ENCODE measurements around the gene CSTF1.

DNA sequence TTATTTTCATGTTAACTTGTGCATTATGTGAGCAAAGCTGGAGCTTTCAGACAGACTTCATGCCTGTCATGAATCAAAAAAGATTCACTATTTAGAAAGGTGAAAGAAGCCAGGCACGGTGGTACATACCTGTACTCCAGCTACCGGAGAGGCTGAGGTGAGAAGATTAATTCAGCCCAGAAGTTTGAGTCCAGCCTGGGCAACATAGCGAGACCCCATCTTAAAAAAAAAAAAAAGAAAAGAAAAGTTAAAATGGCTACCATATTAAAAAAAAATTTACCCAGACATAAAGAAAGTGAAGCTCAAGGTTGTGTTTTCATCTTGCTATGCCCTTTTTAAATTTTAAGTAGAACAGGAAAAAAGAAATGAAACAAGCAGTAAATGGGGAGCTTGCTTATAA lies 20.5 kb downstream of the CSTF1 start:
- TF ChIP-seq PKNOX1 (IDR thresholded peaks at IDR 0.05) (no peak), FOXM1 (IDR thresholded peaks at IDR 0.05; ENCODE audit: borderline replicate concordance) (no peak), L3MBTL2 (conservative IDR thresholded peaks at IDR 0.05) (no peak), CTBP1 (IDR thresholded peaks at IDR 0.05; ENCODE audit: borderline replicate concordance) (no peak)

Measured in HEK293T (cell line).